ENCODE results near the gene CDK3. TPM values are rescaled to one million over a fixed set of nuclear protein-coding genes. Genes with fewer than 3 reads are reported as not detected.

CDK3 gene
- total and polyA plus RNA-seq, 3 donors from 2014 or later, result 15.0 to 17.1 (median 16.9) TPM

GRCh38 chr17:76000016-76000754, 470 bp upstream of the CDK3 start:
- Histone ChIP-seq H3K4me1 (peaks cover 58% of the 10 kb centered on the region), H3K27me3 (no peaks in the 10 kb centered on the region), H3K9me3 (no peaks in the 10 kb centered on the region), H3K36me3 (ENCODE audit: low read depth, missing control alignments) (no peaks in the 10 kb centered on the region), H3K4me3 (no peak overlapping the region), H3K27ac (no peak overlapping the region)
- intact Hi-C loops (cut with DNase I; ENCODE audit: low total_unique reads), result no loop called here
- TF ChIP-seq CTCF (IDR thresholded peaks at IDR 0.05) (peak; percentile 25 to 86 (median 68)), POLR2A (IDR thresholded peaks at IDR 0.05) (no peak)
- WGBS, 2 donors, result 62 to 78% methylated on average over 26 to 31 of the region's 31 CpGs
- DNase-seq, result peak; percentile 74

GRCh38 chr17:76002100-76002499, 1.4 kb downstream of the CDK3 start:
- WGBS, 2 donors, result 96 to 98% methylated on average over 12 of the region's 12 CpGs
- Histone ChIP-seq H3K9me3 (no peaks in the 10 kb centered on the region), H3K27me3 (no peaks in the 10 kb centered on the region), H3K27ac (no peak overlapping the region), H3K4me3 (no peak overlapping the region), H3K4me1 (peaks cover 59% of the 10 kb centered on the region), H3K36me3 (ENCODE audit: low read depth, missing control alignments) (no peaks in the 10 kb centered on the region)
- DNase-seq, result no peak
- TF ChIP-seq CTCF (IDR thresholded peaks at IDR 0.05), result no peak
- no peak for TF ChIP-seq POLR2A (IDR thresholded peaks at IDR 0.05)
- intact Hi-C loops (cut with DNase I; ENCODE audit: low total_unique reads), result no loop called here

- Histone ChIP-seq H3K4me3 (no peak overlapping the region), H3K27me3 (no peaks in the 10 kb centered on the region), H3K9me3 (no peaks in the 10 kb centered on the region), H3K27ac (peak overlapping the region; percentile 14 to 78), H3K36me3 (ENCODE audit: low read depth, missing control alignments) (no peaks in the 10 kb centered on the region), H3K4me1 (peaks cover 42% of the 10 kb centered on the region)
- peak; percentile 75 for DNase-seq
- WGBS, 2 donors, result 52 to 55% methylated on average over 5 to 6 of the region's 6 CpGs
- intact Hi-C loops (cut with DNase I; ENCODE audit: low total_unique reads), result no loop called here
- TF ChIP-seq CTCF (IDR thresholded peaks at IDR 0.05) (no peak), POLR2A (IDR thresholded peaks at IDR 0.05) (no peak)
Observed at GRCh38 chr17:76003915-76004314, 3.3 kb downstream of the CDK3 start.

GRCh38 chr17:76004750-76005262, 4.2 kb downstream of the CDK3 start:
- H3K9me3 ChIP-seq, result no peaks in the 10 kb centered on the region
- H3K4me1 ChIP-seq, result peaks cover 42% of the 10 kb centered on the region
- H3K27me3 ChIP-seq, result no peaks in the 10 kb centered on the region
- peak overlapping the region; percentile 18 to 78 for H3K27ac ChIP-seq
- no peaks in the 10 kb centered on the region for H3K36me3 ChIP-seq (ENCODE audit: low read depth, missing control alignments)
- TF ChIP-seq POLR2A (IDR thresholded peaks at IDR 0.05), result no peak
- no peak for TF ChIP-seq CTCF (IDR thresholded peaks at IDR 0.05)
- DNase-seq, result no peak
- H3K4me3 ChIP-seq, result no peak overlapping the region
- intact Hi-C loops (cut with DNase I; ENCODE audit: low total_unique reads), result no loop called here
- 41 to 50% methylated on average over 2 to 8 of the region's 8 CpGs for WGBS, 2 donors
